ENCODE results near the gene CCDC30.
"Not testable (repeated sequence)": the region's sequence is repeated elsewhere in the genome, so short reads cannot be mapped to it uniquely, and the experiment has no call there.

CCDC30 gene

DNA sequence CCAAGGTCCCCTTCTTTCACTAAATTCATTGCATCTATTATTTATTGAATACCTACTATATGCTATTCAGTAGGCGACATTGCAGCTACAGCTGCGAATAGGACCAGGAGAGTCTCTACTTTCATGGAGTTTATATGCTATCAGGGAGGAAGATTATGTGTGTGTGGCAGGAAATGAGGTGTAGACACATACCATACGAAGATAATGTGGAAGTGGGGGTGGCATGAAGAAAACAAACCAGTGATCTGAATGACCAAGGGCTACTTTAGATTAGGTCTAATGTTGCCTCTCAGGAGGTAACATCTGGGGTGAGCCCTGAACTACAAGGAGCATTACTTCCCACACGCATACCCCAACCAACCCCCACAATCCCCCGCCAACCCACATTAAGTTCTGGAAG, 194.1 kb downstream of the CCDC30 start:
- DNase-seq (ENCODE audit: low read depth in 2 of 2) = no peak

DNA sequence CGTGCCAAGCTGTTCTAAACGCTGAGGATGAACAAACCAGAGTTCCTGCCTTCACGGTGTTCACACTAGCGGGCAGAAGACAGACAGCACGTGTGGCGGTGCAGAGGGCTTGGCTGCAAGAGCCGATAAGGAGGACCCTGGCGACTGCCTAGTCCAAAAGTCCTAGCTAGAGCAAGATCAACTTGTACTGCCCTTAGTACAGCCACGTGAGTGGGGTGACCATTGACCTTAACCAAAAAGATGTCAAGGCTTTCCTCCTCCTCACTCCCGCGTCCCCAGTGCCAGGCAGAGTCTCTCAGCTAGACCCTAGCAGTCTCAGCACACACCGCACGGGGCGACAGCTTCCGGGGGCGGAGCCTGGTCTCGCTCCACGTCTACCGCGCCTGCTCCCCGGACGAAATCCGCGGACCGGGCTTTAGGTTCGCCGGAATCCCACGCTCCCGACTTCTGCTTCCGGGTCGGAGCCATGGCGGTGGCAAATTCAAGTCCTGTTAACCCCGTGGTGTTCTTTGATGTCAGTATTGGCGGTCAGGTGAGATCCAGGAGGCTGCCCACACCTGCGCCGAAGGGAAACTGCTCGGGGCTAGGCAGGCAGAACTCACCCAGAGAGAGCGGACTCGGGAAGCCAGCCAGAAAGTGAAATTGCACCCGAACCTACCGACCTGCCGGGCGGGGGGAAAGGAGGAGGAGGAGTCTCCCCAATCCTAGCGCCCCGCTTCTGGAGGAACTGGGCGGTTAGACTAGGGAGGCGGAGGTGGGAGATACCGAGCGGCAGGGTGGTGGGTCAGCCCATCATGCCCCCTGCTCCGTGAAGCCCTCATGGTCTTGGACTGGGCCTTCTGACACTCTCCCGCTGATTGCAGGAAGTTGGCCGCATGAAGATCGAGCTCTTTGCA, 195.1 kb downstream of the CCDC30 start, which contains the start of gene PPIH:
PPIH (plus strand) TSS at position 443 of the 896 bp plus-strand sequence; CDS start at position 467, 24 bp downstream.
- peak; percentile 86 to 91 for DNase-seq (ENCODE audit: low read depth in 2 of 2)

- DNase-seq (ENCODE audit: low read depth in 2 of 2) = no peak
These were observed 195.8 kb downstream of the CCDC30 start for GRCh38 chr1:42658877-42659337.

- no peak for DNase-seq (ENCODE audit: low read depth in 2 of 2)
These were observed 197.9 kb downstream of the CCDC30 start for GRCh38 chr1:42660907-42661500.

DNA sequence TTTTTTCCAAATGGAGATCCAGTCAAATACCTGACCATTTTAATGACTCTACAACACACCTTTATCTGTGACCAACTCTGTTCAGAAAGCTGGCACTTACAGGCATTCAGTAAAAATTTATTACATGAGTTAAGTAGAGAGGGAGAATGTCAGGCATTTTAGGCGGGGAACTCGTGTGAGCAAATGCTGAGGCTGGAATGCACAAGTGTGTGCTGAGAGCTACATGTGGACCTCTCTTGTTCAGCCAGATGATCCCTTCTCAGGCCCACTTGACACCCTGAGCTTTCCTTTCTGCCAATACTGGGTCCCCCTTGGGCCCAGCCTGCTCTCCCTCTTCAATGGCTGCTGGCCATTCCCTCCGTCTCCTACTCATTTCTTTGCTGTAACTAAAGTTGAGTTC, 206.8 kb downstream of the CCDC30 start:
- DNase-seq (ENCODE audit: low read depth in 2 of 2) = no peak

DNA sequence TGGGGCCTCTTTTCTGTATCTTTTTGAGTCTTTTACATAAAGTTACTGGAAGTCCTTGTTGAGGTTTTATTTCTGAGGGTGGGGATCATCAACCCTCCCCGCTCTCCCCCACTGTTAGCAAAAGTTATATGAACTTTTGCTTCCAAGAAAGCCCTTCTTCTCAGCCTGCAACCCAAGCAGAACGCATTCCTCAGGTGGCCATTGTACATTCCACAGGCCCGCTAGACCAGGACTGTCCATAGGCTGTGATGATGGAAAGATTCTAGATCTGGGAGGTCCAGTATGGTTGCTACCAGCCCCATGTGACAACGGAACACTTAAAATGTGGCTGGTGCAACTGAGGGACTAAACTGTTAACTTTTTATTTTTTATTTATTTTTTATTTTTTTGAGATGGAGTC, 207.3 kb downstream of the CCDC30 start:
- no peak for DNase-seq (ENCODE audit: low read depth in 2 of 2)

- DNase-seq (ENCODE audit: low read depth in 2 of 2) = no peak
These were observed 211.1 kb downstream of the CCDC30 start for GRCh38 chr1:42674214-42674613.

GRCh38 chr1:42674682-42675081, 211.6 kb downstream of the CCDC30 start:
- DNase-seq (ENCODE audit: low read depth in 2 of 2) = no peak

GRCh38 chr1:42675467-42675866, 212.4 kb downstream of the CCDC30 start:
- no peak for DNase-seq (ENCODE audit: low read depth in 2 of 2)

DNA sequence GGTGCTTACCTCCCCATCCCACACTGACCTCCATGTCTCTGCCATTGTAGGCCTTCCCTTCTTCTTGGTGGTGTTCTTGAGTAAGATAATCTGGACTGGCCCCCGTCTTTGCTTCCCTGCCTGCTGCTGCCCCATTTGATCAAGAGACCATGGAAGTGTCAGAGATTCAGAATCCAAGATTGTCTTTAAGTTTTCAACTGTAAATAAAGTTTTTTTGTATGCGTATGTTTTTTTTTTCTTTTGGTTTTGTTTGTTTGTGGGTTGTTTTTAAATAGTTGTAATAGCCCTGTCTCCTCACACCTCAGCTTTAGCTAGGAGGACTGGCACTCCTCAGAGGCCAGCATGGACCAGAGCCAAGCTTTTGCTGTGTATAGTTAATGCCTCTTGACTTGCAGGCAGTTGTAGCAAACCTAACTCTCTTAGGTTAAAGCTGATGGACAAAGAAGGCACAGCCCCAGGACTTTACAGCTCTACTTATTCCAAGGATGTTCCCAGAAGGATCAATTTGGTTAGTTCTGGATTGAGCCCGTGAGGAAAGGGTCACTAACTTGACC, 213.5 kb downstream of the CCDC30 start:
- DNase-seq (ENCODE audit: low read depth in 2 of 2) = no peak

DNA sequence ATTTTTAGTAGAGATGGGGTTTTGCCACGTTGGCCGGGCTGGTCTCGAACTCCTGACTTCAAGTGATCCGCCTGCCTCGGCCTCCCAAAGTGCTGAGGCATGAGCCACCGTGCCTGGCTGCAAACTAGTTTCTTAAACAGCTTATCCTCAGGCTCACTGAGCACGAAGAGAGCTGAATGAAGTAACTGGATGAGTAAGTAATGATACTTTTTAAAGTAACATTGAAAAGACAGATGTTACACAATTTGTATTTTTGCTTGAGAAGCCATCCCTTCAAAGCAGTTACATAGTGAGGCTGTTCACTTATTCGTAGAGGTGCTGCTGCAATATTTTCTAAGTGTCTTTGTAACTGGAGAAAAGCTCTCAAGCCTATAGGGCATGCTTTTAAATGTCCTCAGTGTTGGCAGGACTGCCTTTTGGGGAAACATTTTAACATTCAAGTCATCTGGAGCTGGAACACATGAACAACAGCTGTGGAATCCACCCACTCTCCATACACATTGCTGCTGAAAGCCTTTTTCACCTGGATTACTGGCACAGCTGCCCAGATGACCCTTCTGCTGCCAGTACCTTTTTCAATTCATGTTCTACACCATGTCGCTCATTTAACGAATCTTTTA, 216.4 kb downstream of the CCDC30 start:
- no peak for DNase-seq (ENCODE audit: low read depth in 2 of 2)

GRCh38 chr1:42680055-42680454, 217.0 kb downstream of the CCDC30 start:
- no peak for DNase-seq (ENCODE audit: low read depth in 2 of 2)

- DNase-seq (ENCODE audit: low read depth in 2 of 2) = no peak
These were observed 218.0 kb downstream of the CCDC30 start for GRCh38 chr1:42680921-42681683.

DNA sequence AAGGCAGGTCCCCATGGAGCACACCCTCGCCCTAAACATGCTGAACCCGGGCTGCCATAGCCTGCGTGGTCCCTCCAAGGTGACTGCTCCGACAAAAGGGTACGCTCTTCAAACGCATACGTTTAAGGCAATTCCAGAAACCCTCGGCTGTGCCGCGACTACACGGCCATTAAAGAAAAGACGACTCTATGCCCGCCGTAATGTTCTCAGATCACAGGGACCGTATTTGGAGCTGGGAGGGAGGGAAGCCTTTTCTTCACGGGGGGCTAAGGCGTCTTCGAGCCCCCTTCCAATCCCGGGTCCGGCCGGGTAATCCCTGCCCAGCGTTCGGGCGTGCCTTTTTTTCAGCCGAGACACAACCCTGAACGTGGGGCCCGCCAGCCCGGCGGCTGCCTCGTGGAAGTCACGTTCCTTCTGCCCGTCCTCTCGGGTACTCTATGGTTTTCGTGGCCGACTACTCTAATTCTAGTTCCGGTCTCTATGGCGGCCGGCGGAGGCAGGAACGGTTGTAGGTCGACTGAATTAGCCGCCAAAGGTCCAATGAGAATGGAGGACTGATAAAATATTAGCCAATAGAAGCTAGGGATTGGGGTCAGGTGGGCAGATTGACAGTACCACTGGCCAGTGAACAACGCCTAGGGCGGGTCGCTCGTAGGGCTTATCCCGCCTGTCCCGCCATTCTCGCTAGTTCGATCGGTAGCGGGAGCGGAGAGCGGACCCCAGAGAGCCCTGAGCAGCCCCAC, 218.8 kb downstream of the CCDC30 start, which contains the start of gene YBX1:
YBX1 (plus strand) TSS at position 678 of the 743 bp plus-strand sequence. CDS start 148 bp downstream, outside the sequence.
- peak; percentile 83 to 91 for DNase-seq (ENCODE audit: low read depth in 2 of 2)

DNA sequence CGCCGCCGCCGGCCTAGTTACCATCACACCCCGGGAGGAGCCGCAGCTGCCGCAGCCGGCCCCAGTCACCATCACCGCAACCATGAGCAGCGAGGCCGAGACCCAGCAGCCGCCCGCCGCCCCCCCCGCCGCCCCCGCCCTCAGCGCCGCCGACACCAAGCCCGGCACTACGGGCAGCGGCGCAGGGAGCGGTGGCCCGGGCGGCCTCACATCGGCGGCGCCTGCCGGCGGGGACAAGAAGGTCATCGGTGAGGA, 219.3 kb downstream of the CCDC30 start:
- not testable (repeated sequence) for DNase-seq (ENCODE audit: low read depth in 2 of 2)

DNA sequence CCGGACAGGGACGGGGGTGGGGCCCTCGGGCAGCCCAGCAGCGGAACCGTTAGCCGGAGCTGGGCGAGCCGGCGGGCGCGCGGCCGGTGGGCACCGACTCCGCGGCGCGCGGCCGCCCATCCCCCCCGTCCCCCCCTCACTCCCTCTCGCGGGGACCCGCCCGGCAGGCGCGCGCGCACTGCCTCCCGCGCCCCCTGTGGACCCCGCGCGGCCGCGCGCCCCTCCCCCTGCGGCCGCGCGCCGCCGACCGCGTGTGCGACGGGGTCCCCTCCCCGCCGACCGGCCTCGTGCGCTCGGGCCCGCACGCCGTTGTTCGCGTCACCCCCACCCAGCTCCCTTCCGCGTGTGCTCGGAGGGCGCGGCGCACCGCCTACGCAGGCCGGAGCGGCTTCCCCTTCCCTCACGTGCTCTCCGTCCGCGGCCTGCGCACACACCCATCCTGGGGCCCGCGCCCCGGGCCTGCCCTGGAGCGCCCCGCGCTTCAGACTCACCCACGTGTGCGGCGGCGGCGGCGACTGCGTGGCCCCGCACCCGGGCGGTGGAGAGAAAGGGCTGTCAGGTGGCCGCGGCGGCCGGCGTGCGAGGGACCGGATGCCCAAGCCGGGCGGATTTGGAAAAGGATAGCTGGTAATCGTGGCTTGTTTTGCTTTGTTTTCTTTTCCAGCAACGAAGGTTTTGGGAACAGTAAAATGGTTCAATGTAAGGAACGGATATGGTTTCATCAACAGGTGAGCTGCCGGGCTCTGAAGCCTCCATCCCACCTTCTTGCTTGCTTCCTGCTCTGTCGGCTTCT, 219.8 kb downstream of the CCDC30 start:
- DNase-seq (ENCODE audit: low read depth in 2 of 2) = peak; percentile 36 to 41

GRCh38 chr1:42684139-42684538, 221.1 kb downstream of the CCDC30 start:
- DNase-seq (ENCODE audit: low read depth in 2 of 2) = no peak

DNA sequence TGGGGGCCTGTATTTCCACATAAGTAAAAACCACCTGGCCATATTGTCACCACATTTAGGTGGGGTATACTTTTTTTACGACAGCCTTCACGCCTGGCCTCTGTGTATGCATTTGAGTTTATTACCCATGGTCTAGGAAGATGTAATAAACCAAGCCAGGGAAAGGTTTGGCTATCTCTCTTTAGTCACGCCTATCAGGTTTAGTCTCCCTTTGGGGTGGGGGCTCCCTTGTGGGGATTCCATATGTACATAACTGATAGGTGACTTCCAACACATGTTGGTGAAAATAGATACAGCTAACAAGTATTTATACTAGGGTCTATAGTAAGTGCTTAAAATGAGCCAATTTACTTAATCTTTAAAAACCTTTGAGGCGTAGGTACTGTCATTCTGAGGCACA, 223.3 kb downstream of the CCDC30 start:
- no peak for DNase-seq (ENCODE audit: low read depth in 2 of 2)

DNA sequence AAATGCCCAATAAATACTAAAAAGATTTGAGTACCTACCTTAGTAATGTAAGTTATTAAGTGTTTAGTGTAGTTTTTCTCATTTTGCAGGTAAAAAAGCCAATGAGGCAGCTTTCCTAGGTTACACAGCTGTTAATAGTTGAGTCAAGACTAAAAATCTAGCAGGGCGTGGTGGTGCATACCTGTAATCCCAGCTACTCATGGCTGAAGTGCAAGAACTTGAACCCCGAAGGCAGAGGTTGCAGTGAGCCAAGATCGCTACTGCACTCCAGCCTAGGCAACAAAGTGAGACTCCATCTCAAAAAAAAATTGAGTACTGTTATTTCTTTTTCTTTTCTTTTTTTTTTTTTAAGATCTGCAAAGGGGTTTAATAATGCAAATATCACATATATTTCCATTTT, 226.8 kb downstream of the CCDC30 start:
- DNase-seq (ENCODE audit: low read depth in 2 of 2) = no peak

Data from stimulated activated CD8-positive, alpha-beta memory T cell treated with anti-CD3 and anti-CD28 coated beads, Interleukin-15, amount 100 ng/mL, for 4 hours (primary cell).